HEK293 (cell line): ENCODE results near the gene CACNA2D1.

ENCODE experiments used
- CTCF ChIP-seq: fragments of 450-650 bp; formaldehyde crosslinking; IDR thresholded peaks from 2 replicates; pipeline ENCODE4 v1.5.1; 2016; ENCODE audit warnings: missing biosample characterization, missing genetic modification characterization
- HOXD13 ChIP-seq: sonication (generic); formaldehyde crosslinking; IDR thresholded peaks from 2 replicates; pipeline ENCODE4 v1.8.0; 2022; ENCODE audit warnings: missing genetic modification reagents, borderline replicate concordance
- KLF10 ChIP-seq: fragments of 450-650 bp; IDR thresholded peaks from 2 replicates; pipeline ENCODE4 v1.5.1; 2018; ENCODE audit warnings: missing biosample characterization, mild to moderate bottlenecking, missing genetic modification characterization
- REST ChIP-seq: fragments of 450-650 bp; formaldehyde crosslinking; IDR thresholded peaks from 2 replicates; pipeline ENCODE4 v1.5.1; 2016; ENCODE audit warnings: missing biosample characterization, missing genetic modification characterization
- ZBTB11 ChIP-seq: fragments of 450-650 bp; formaldehyde crosslinking; conservative IDR thresholded peaks from 2 replicates; pipeline ENCODE4 v1.5.1; 2016; ENCODE audit warnings: low read depth, missing biosample characterization, missing genetic modification characterization
- ZBTB7A ChIP-seq: fragments of 450-650 bp; formaldehyde crosslinking; IDR thresholded peaks from 2 replicates; pipeline ENCODE4 v1.5.1; 2016; ENCODE audit warnings: low read depth, missing biosample characterization, missing genetic modification characterization
- ZNF114 ChIP-seq: fragments of 450-650 bp; formaldehyde crosslinking; IDR thresholded peaks from 2 replicates; pipeline ENCODE4 v1.5.0; 2017; ENCODE audit warnings: missing biosample characterization, missing genetic modification characterization
- ZNF138 ChIP-seq: fragments of 450-650 bp; formaldehyde crosslinking; IDR thresholded peaks from 2 replicates; pipeline ENCODE4 v1.5.1; 2016; ENCODE audit warnings: missing biosample characterization, missing genetic modification characterization, borderline replicate concordance
- ZNF311 ChIP-seq: fragments of 450-650 bp; formaldehyde crosslinking; IDR thresholded peaks from 2 replicates; pipeline ENCODE4 v1.5.1; 2017; ENCODE audit warnings: missing biosample characterization, missing genetic modification characterization, borderline replicate concordance
- ZNF37A ChIP-seq: fragments of 450-650 bp; IDR thresholded peaks from 2 replicates; pipeline ENCODE4 v1.5.1; 2018; ENCODE audit warnings: missing biosample characterization, missing genetic modification characterization
- ZNF423 ChIP-seq: fragments of 450-650 bp; formaldehyde crosslinking; IDR thresholded peaks from 2 replicates; pipeline ENCODE4 v1.5.1; 2016; ENCODE audit warnings: missing biosample characterization, missing genetic modification characterization
- ZNF513 ChIP-seq: fragments of 450-650 bp; IDR thresholded peaks from 2 replicates; pipeline ENCODE4 v1.5.1; 2018; ENCODE audit warnings: missing biosample characterization, missing genetic modification characterization
- ZNF544 ChIP-seq: fragments of 450-650 bp; formaldehyde crosslinking; IDR thresholded peaks from 2 replicates; pipeline ENCODE4 v1.5.0; 2017; ENCODE audit warnings: missing biosample characterization, missing genetic modification characterization
- ZNF747 ChIP-seq: fragments of 450-650 bp; formaldehyde crosslinking; IDR thresholded peaks from 2 replicates; pipeline ENCODE4 v1.5.1; 2016; ENCODE audit warnings: missing biosample characterization, missing genetic modification characterization

- no peak for TF ChIP-seq HOXD13 (CRISPR knock-in tag)
- no peak for TF ChIP-seq REST (tag by site-specific recombination)
- no peak for TF ChIP-seq CTCF
- TF ChIP-seq ZNF138 (tag by site-specific recombination): no peak
- TF ChIP-seq ZNF423: no peak
- no peak for TF ChIP-seq ZNF114
- TF ChIP-seq ZNF37A (tag by site-specific recombination): no peak
- no peak for TF ChIP-seq ZBTB7A
- no peak for TF ChIP-seq ZBTB11 (tag by site-specific recombination)
- TF ChIP-seq ZNF513 (tag by site-specific recombination): no peak
- TF ChIP-seq ZNF311 (tag by site-specific recombination): no peak
- no peak for TF ChIP-seq ZNF747 (tag by site-specific recombination)
- no peak for TF ChIP-seq ZNF544
- TF ChIP-seq KLF10 (tag by site-specific recombination): no peak
Observed at GRCh38 chr7:82319674-82320118, 123.9 kb downstream of the CACNA2D1 start.
